ENCODE results near the gene ITGBL1.

The ITGBL1 gene

DNA sequence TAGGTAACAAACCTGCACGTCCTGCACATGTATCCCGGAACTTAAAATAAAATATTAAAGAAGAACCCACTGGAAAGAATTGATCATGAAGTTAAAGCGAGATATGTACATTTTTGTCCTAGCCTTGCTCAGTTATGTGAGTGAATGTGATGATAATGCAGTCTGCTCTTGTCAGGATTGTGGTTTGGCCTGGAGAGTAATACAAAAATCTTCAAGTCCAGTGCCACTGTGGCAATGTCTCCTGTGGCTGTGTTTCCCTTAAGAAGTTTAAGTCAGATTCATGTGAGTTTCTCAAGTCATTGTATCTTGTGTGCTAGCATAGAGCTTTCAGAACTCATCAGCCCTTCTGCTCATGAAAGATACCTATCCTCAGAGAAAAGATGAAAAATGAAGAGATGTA lies 18.0 kb upstream of the ITGBL1 start:
- Histone ChIP-seq H4K20me1 (ENCODE audit: insufficient read depth, low read length) (no peaks in the 10 kb centered on the region), H3K4me2 (ENCODE audit: low read length) (no peak overlapping the region)

DNA sequence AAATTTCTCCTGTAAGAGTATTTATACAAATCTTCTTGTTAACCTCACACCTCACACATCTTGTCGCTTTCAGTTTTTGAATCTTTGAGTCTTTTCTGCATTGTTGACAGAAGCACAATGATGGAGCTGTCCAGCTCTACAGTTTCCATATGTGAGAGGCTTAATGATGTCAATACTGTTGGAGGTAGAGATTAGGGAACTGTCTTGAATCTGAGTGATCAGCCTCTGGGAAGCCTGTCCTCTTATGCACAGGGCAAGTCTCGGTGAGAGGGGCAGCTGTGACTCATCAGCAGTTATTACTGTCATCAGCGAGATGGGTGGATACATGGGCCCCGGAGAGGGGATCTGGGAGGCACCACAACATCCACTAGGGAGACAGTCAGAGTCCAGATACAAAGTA lies 4.6 kb upstream of the ITGBL1 start:
- Histone ChIP-seq H3K27ac (ENCODE audit: low read depth, low read length, poor library complexity, severe bottlenecking) (no peak overlapping the region), H3K9me3 (ENCODE audit: low read length) (no peaks in the 10 kb centered on the region), H3K9me2 (ENCODE audit: low read depth, low read length) (no peaks in the 10 kb centered on the region), H3K4me3 (ENCODE audit: low read depth, low read length, poor library complexity, severe bottlenecking) (no peak overlapping the region), H3K9ac (ENCODE audit: low read length) (no peak overlapping the region), H3K27me3 (ENCODE audit: insufficient read depth, low read length) (no peaks in the 10 kb centered on the region), H3K79me2 (ENCODE audit: insufficient read depth, low read length) (no peaks in the 10 kb centered on the region), H3K4me1 (ENCODE audit: insufficient read depth, low read length, severe bottlenecking) (no peaks in the 10 kb centered on the region), H4K20me1 (ENCODE audit: insufficient read depth, low read length) (no peaks in the 10 kb centered on the region), H3K36me3 (ENCODE audit: insufficient read depth, low read length) (no peaks in the 10 kb centered on the region), H3K4me2 (ENCODE audit: low read length) (no peak overlapping the region), H2AFZ (ENCODE audit: low read length) (no peak overlapping the region), H3F3A (ENCODE audit: insufficient read depth, low read length) (no peaks in the 10 kb centered on the region)
- TF ChIP-seq CTCF (IDR thresholded peaks at IDR 0.05; ENCODE audit: low read length), result no peak

More for the DNA sequence above, 18.0 kb upstream of the ITGBL1 start:
- H3K79me2 ChIP-seq (ENCODE audit: insufficient read depth, low read length), result no peaks in the 10 kb centered on the region
- H3K4me1 ChIP-seq (ENCODE audit: insufficient read depth, low read length, severe bottlenecking), result no peaks in the 10 kb centered on the region
- H3K36me3 ChIP-seq (ENCODE audit: insufficient read depth, low read length), result no peaks in the 10 kb centered on the region
- no peak for TF ChIP-seq CTCF (IDR thresholded peaks at IDR 0.05; ENCODE audit: low read length)
- TF ChIP-seq EZH2 (IDR thresholded peaks at IDR 0.05; ENCODE audit: borderline replicate concordance, low read length), result no peak
- 0 out of 2 replicates have a peak, but pooled peaks cover 3% of the 10 kb centered on the region for H3K9me2 ChIP-seq (ENCODE audit: low read depth, low read length)
- no peak overlapping the region for H3K4me3 ChIP-seq (ENCODE audit: low read depth, low read length, poor library complexity, severe bottlenecking)
- H3K9ac ChIP-seq (ENCODE audit: low read length), result no peak overlapping the region
- no peaks in the 10 kb centered on the region for H3K9me3 ChIP-seq (ENCODE audit: low read length)
- no peak overlapping the region for H3K27ac ChIP-seq (ENCODE audit: low read depth, low read length, poor library complexity, severe bottlenecking)
- no peaks in the 10 kb centered on the region for H3K27me3 ChIP-seq (ENCODE audit: insufficient read depth, low read length)
- H3F3A ChIP-seq (ENCODE audit: insufficient read depth, low read length), result no peaks in the 10 kb centered on the region
- no peak overlapping the region for H2AFZ ChIP-seq (ENCODE audit: low read length)

DNA sequence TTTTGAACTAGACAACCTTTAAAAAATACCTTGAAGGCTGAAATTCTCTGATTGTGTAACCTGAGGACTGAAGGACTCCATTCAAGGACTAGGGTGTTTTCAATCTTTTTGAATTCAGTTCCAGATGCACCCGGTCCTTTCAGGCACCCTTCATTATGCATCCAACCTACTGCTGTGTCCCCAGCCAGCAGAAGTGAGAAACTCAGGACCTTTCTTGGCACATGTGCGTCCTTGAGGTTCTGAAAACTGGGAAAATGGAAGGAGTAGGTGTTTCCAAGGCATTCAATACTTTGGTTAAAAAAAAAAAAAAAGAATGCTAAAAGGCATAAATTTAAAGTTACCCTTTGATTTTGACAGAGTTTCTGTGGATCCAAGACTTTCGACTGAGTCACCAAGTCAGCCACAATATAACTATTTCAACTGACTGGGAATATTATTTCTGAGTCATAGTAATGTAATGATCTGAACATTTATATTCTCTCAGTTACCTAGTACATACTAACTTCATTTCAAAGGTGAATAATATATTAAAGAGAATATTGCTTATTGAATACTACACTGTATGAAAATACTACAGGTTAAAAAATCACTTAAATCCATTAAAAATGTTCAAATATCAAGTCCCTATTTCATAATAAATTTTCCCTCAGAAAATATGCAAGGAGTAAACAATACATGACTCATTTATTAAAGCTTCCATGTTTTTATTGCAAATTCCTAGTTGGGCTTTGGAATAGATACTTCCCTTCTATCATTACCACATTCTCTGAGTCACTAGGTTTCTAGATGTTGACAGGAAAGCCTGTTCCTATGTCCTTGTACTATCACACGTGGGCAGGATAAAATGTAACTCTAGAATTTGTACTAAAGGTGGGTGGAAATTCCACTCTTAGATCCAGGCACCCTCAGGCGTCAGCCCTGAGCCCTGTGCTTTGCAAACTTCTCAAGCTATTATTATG lies 2.4 kb upstream of the ITGBL1 start:
- no peaks in the 10 kb centered on the region for H3K9me3 ChIP-seq (ENCODE audit: low read length)
- H3K79me2 ChIP-seq (ENCODE audit: insufficient read depth, low read length), result no peaks in the 10 kb centered on the region
- H3K4me2 ChIP-seq (ENCODE audit: low read length), result no peak overlapping the region
- no peaks in the 10 kb centered on the region for H3K36me3 ChIP-seq (ENCODE audit: insufficient read depth, low read length)
- H3K27ac ChIP-seq (ENCODE audit: low read depth, low read length, poor library complexity, severe bottlenecking), result no peak overlapping the region
- H2AFZ ChIP-seq (ENCODE audit: low read length), result no peak overlapping the region
- TF ChIP-seq EZH2 (IDR thresholded peaks at IDR 0.05; ENCODE audit: borderline replicate concordance, low read length) (no peak), CTCF (IDR thresholded peaks at IDR 0.05; ENCODE audit: low read length) (no peak)
- H3K27me3 ChIP-seq (ENCODE audit: insufficient read depth, low read length), result no peaks in the 10 kb centered on the region
- H4K20me1 ChIP-seq (ENCODE audit: insufficient read depth, low read length), result no peaks in the 10 kb centered on the region
- H3K4me3 ChIP-seq (ENCODE audit: low read depth, low read length, poor library complexity, severe bottlenecking), result no peak overlapping the region
- H3K9ac ChIP-seq (ENCODE audit: low read length), result no peak overlapping the region
- no peaks in the 10 kb centered on the region for H3K4me1 ChIP-seq (ENCODE audit: insufficient read depth, low read length, severe bottlenecking)
- no peaks in the 10 kb centered on the region for H3K9me2 ChIP-seq (ENCODE audit: low read depth, low read length)
- no peaks in the 10 kb centered on the region for H3F3A ChIP-seq (ENCODE audit: insufficient read depth, low read length)
